GM23338 (cell line): ENCODE measurements around the gene KRT32. TPM values are rescaled to one million over a fixed set of nuclear protein-coding genes. Genes with fewer than 3 reads are reported as not detected.

Experiments used
- ATAC-seq: fragments of 200-7000 bp; cut with Tn5 transposase; 3 replicates; pipeline ENCODE4 v1.9.1; 2020
- DNase-seq: peaks from one replicate; pipeline ENCODE4 v3.0.0-alpha.2; 2015; ENCODE audit warnings: low spot score
- H2AFZ ChIP-seq: fragments of 200-600 bp; sonication (generic); 2 replicates; pipeline ENCODE4 v1.8.0; 2016; ENCODE audit warnings: antibody characterized with exemption, mild to moderate bottlenecking, moderate library complexity
- H3F3A ChIP-seq: fragments of 200-600 bp; sonication (generic); replicated peaks from 2 replicates; pipeline ENCODE4 v1.8.0; 2017; ENCODE audit warnings: antibody characterized with exemption, mixed run types, low read depth
- H3K27ac ChIP-seq: fragments of 200-600 bp; sonication (generic); 2 replicates; pipeline ENCODE4 v1.6.1; 2016; ENCODE audit warnings: low read depth
- H3K27me3 ChIP-seq: fragments of 200-600 bp; sonication (generic); 2 replicates; pipeline ENCODE4 v1.8.0; 2016; ENCODE audit warnings: mild to moderate bottlenecking, mixed run types, moderate library complexity; ENCODE audit not compliant: insufficient read depth
- H3K36me3 ChIP-seq: fragments of 200-600 bp; sonication (generic); 2 replicates; pipeline ENCODE4 v1.8.0; 2016; ENCODE audit warnings: mild to moderate bottlenecking; ENCODE audit not compliant: insufficient read depth
- H3K4me1 ChIP-seq: fragments of 200-600 bp; sonication (generic); 2 replicates; pipeline ENCODE4 v1.8.0; 2016; ENCODE audit warnings: mild to moderate bottlenecking, moderate library complexity; ENCODE audit not compliant: insufficient read depth
- H3K4me2 ChIP-seq: fragments of 200-600 bp; sonication (generic); 2 replicates; pipeline ENCODE4 v1.7.1; 2017; ENCODE audit warnings: mixed run types
- H3K4me3 ChIP-seq: fragments of 200-600 bp; sonication (generic); 2 replicates; pipeline ENCODE4 v1.6.1; 2016; ENCODE audit warnings: mixed run types
- H3K79me2 ChIP-seq: fragments of 200-600 bp; sonication (generic); replicated peaks from 2 replicates; pipeline ENCODE4 v1.8.0; 2017; ENCODE audit warnings: mild to moderate bottlenecking; ENCODE audit not compliant: insufficient read depth
- H3K9me2 ChIP-seq: fragments of 200-600 bp; sonication (generic); 2 replicates; pipeline ENCODE4 v1.8.0; 2017; ENCODE audit not compliant: insufficient read depth
- H4K20me1 ChIP-seq: fragments of 200-600 bp; sonication (generic); replicated peaks from 2 replicates; pipeline ENCODE4 v1.8.0; 2017; ENCODE audit warnings: mild to moderate bottlenecking; ENCODE audit not compliant: insufficient read depth
- H3K27ac Mint-ChIP-seq: 2 replicates; pipeline ENCODE4 v1.8.0; 2020; ENCODE audit warnings: inconsistent platforms, mild to moderate bottlenecking, moderate library complexity, mixed read lengths
- H3K27me3 Mint-ChIP-seq: 3 replicates; pipeline ENCODE4 v1.8.0; 2022; ENCODE audit warnings: low read depth, mild to moderate bottlenecking, moderate library complexity, mixed read lengths, inconsistent platforms; ENCODE audit not compliant: insufficient read depth, poor library complexity
- H3K36me3 Mint-ChIP-seq: 3 replicates; pipeline ENCODE4 v1.8.0; 2021; ENCODE audit warnings: low read depth, mild to moderate bottlenecking, inconsistent platforms, moderate library complexity, mixed read lengths
- H3K4me1 Mint-ChIP-seq: 3 replicates; pipeline ENCODE4 v1.8.0; 2020; ENCODE audit warnings: mild to moderate bottlenecking, inconsistent platforms, mixed read lengths
- H3K4me3 Mint-ChIP-seq: 3 replicates; pipeline ENCODE4 v1.8.0; 2021; ENCODE audit warnings: moderate library complexity, mild to moderate bottlenecking, inconsistent platforms, mixed read lengths
- H3K9me3 Mint-ChIP-seq: 3 replicates; pipeline ENCODE4 v1.8.0; 2020; ENCODE audit warnings: moderate library complexity, mild to moderate bottlenecking, inconsistent platforms, mixed read lengths
- CREB1 ChIP-seq: fragments of 250-450 bp; sonication (Bioruptor Pico); IDR thresholded peaks from 2 replicates; pipeline ENCODE4 v1.5.0; 2020; ENCODE audit warnings: low read depth, mild to moderate bottlenecking, moderate library complexity
- ETS1 ChIP-seq: IDR thresholded peaks from 2 replicates; pipeline ENCODE4 v1.6.1; 2016; ENCODE audit warnings: antibody characterized with exemption
- EZH2 ChIP-seq: fragments of 200-600 bp; sonication (generic); IDR thresholded peaks from one replicate; pipeline ENCODE4 v1.8.0; 2017; ENCODE audit warnings: antibody characterized with exemption, mild to moderate bottlenecking, low read depth; ENCODE audit not compliant: unreplicated experiment
- EZH2phosphoT487 ChIP-seq: fragments of 200-600 bp; sonication (generic); IDR thresholded peaks from one replicate; pipeline ENCODE4 v1.8.1; 2018; ENCODE audit warnings: antibody characterized with exemption; ENCODE audit not compliant: unreplicated experiment
- JUNB ChIP-seq: IDR thresholded peaks from one replicate; pipeline ENCODE4 v1.6.1; 2016; ENCODE audit warnings: antibody characterized with exemption; ENCODE audit not compliant: unreplicated experiment
- NANOG ChIP-seq: IDR thresholded peaks from 2 replicates; pipeline ENCODE4 v1.6.1; 2016; ENCODE audit warnings: antibody characterized with exemption, borderline replicate concordance
- POLR2AphosphoS5 ChIP-seq: IDR thresholded peaks from 2 replicates; pipeline ENCODE4 v1.6.1; 2016; ENCODE audit warnings: antibody characterized with exemption, low read depth
- STAT1 ChIP-seq: IDR thresholded peaks from one replicate; pipeline ENCODE4 v1.6.1; 2016; ENCODE audit warnings: antibody characterized with exemption; ENCODE audit not compliant: unreplicated experiment
- ZNF114 ChIP-seq: fragments of 250-450 bp; sonication (Bioruptor Pico); IDR thresholded peaks from 2 replicates; pipeline ENCODE4 v1.5.0; 2020; ENCODE audit warnings: mild to moderate bottlenecking, moderate library complexity
- ZNF331 ChIP-seq: fragments of 250-450 bp; sonication (Bioruptor Pico); IDR thresholded peaks from 2 replicates; pipeline ENCODE4 v1.5.0; 2020; ENCODE audit warnings: low read depth, mild to moderate bottlenecking, moderate library complexity
- polyA plus RNA-seq: library from polyadenylated mRNA; unstranded; fragments of >200 nt; fragmentation: Nextera tagmentation; extraction: Ambion mirVana; gene quantifications from 2 replicates; pipeline ENCODE4 v1.2.1, GENCODE V29; 2016
- total RNA-seq: library from RNA; depleted of rRNA; stranded (reverse); fragments of >200 nt; shearing (Covaris generic); gene quantifications from 2 replicates; pipeline ENCODE4 v1.2.3, GENCODE V29; 2014
- TF ChIP-seq, protein P1 (sequence below): fragments of 250-450 bp; sonication (Bioruptor Pico); IDR thresholded peaks from 2 replicates; pipeline ENCODE4 v1.5.0; 2020; ENCODE audit warnings: mild to moderate bottlenecking, moderate library complexity

KRT32 gene
- total and polyA plus RNA-seq, 2 experiments from 2014 or later = not detected

- Histone ChIP-seq H3F3A (no peaks in the 10 kb centered on the region), H4K20me1 (no peaks in the 10 kb centered on the region), H3K4me3 (no peak overlapping the region), H3K4me2 (no peak overlapping the region), H3K4me1 (no peaks in the 10 kb centered on the region), H2AFZ (0 out of 2 replicates have a peak overlapping the region, but pooled peaks have one; percentile 32), H3K27ac (no peak overlapping the region), H3K27me3 (no peaks in the 10 kb centered on the region), H3K79me2 (no peaks in the 10 kb centered on the region), H3K9me2 (0 out of 2 replicates have a peak, but pooled peaks cover 11% of the 10 kb centered on the region), H3K36me3 (no peaks in the 10 kb centered on the region)
- Mint-ChIP-seq H3K36me3 (no peaks in the 10 kb centered on the region), H3K27me3 (no peaks in the 10 kb centered on the region), H3K4me1 (no peaks in the 10 kb centered on the region), H3K4me3 (no peak overlapping the region), H3K27ac (no peak overlapping the region), H3K9me3 (peaks cover 4% of the 10 kb centered on the region; the same call in 2 of the 3 replicates)
- TF ChIP-seq ZNF114 (CRISPR knock-in tag) (no peak), ZNF331 (CRISPR knock-in tag) (no peak), JUNB (no peak), NANOG (no peak), ETS1 (no peak)
- no peak for ATAC-seq
- DNase-seq = no peak
These were observed 24.4 kb downstream of the KRT32 start for GRCh38 chr17:41442739-41443138.

- Histone ChIP-seq H3K27me3 (no peaks in the 10 kb centered on the region), H3K4me2 (no peak within 1 kb of the TSS), H3K27ac (no peak within 1 kb of the TSS), H3K4me3 (no peak within 1 kb of the TSS), H3K36me3 (no peaks in the 10 kb centered on the region), H3K9me2 (0 out of 2 replicates have a peak, but pooled peaks cover 11% of the 10 kb centered on the region), H3K4me1 (no peaks in the 10 kb centered on the region), H4K20me1 (no peaks in the 10 kb centered on the region), H3K79me2 (no peaks in the 10 kb centered on the region), H2AFZ (no peak within 1 kb of the TSS), H3F3A (no peaks in the 10 kb centered on the region)
- Mint-ChIP-seq H3K27ac (no peak within 1 kb of the TSS), H3K4me1 (no peaks in the 10 kb centered on the region), H3K4me3 (no peak within 1 kb of the TSS), H3K9me3 (peaks cover 4% of the 10 kb centered on the region; the same call in 2 of the 3 replicates), H3K36me3 (no peaks in the 10 kb centered on the region), H3K27me3 (peaks cover 3% of the 10 kb centered on the region)
- no peak for DNase-seq
- ATAC-seq = no peak
- no peak for TF ChIP-seq ETS1
- TF ChIP-seq, protein P1, sequence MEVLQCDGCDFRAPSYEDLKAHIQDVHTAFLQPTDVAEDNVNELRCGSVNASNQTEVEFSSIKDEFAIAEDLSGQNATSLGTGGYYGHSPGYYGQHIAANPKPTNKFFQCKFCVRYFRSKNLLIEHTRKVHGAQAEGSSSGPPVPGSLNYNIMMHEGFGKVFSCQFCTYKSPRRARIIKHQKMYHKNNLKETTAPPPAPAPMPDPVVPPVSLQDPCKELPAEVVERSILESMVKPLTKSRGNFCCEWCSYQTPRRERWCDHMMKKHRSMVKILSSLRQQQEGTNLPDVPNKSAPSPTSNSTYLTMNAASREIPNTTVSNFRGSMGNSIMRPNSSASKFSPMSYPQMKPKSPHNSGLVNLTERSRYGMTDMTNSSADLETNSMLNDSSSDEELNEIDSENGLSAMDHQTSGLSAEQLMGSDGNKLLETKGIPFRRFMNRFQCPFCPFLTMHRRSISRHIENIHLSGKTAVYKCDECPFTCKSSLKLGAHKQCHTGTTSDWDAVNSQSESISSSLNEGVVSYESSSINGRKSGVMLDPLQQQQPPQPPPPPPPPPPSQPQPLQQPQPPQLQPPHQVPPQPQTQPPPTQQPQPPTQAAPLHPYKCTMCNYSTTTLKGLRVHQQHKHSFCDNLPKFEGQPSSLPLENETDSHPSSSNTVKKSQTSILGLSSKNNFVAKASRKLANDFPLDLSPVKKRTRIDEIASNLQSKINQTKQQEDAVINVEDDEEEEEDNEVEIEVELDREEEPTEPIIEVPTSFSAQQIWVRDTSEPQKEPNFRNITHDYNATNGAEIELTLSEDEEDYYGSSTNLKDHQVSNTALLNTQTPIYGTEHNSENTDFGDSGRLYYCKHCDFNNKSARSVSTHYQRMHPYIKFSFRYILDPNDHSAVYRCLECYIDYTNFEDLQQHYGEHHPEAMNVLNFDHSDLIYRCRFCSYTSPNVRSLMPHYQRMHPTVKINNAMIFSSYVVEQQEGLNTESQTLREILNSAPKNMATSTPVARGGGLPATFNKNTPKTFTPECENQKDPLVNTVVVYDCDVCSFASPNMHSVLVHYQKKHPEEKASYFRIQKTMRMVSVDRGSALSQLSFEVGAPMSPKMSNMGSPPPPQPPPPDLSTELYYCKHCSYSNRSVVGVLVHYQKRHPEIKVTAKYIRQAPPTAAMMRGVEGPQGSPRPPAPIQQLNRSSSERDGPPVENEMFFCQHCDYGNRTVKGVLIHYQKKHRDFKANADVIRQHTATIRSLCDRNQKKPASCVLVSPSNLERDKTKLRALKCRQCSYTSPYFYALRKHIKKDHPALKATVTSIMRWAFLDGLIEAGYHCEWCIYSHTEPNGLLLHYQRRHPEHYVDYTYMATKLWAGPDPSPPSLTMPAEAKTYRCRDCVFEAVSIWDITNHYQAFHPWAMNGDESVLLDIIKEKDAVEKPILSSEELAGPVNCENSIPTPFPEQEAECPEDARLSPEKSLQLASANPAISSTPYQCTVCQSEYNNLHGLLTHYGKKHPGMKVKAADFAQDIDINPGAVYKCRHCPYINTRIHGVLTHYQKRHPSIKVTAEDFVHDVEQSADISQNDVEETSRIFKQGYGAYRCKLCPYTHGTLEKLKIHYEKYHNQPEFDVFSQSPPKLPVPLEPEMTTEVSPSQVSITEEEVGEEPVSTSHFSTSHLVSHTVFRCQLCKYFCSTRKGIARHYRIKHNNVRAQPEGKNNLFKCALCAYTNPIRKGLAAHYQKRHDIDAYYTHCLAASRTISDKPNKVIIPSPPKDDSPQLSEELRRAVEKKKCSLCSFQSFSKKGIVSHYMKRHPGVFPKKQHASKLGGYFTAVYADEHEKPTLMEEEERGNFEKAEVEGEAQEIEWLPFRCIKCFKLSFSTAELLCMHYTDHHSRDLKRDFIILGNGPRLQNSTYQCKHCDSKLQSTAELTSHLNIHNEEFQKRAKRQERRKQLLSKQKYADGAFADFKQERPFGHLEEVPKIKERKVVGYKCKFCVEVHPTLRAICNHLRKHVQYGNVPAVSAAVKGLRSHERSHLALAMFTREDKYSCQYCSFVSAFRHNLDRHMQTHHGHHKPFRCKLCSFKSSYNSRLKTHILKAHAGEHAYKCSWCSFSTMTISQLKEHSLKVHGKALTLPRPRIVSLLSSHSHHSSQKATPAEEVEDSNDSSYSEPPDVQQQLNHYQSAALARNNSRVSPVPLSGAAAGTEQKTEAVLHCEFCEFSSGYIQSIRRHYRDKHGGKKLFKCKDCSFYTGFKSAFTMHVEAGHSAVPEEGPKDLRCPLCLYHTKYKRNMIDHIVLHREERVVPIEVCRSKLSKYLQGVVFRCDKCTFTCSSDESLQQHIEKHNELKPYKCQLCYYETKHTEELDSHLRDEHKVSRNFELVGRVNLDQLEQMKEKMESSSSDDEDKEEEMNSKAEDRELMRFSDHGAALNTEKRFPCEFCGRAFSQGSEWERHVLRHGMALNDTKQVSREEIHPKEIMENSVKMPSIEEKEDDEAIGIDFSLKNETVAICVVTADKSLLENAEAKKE (CRISPR knock-in tag) = no peak
- no peak for TF ChIP-seq STAT1
- TF ChIP-seq JUNB = no peak
- TF ChIP-seq EZH2 = no peak
- no peak for TF ChIP-seq ZNF114 (CRISPR knock-in tag)
- no peak for TF ChIP-seq POLR2AphosphoS5
- no peak for TF ChIP-seq ZNF331 (CRISPR knock-in tag)
- no peak for TF ChIP-seq CREB1
- no peak for TF ChIP-seq NANOG
- no peak for TF ChIP-seq EZH2phosphoT487
These were observed 26.6 kb downstream of the KRT32 start, which contains the start of gene KRT38 for GRCh38 chr17:41440531-41441033. Gene KRT38 (minus strand): TSS chr17:41440983. CDS start chr17:41440921, 62 bp downstream.
